GM23338 (cell line): ENCODE results near the gene C1QTNF8. TPM values are rescaled to one million over a fixed set of nuclear protein-coding genes. Genes with fewer than 3 reads are reported as not detected.

Source experiments
- ATAC-seq: fragments of 200-7000 bp; cut with Tn5 transposase; 3 replicates; pipeline ENCODE4 v1.9.1; 2020
- DNase-seq: peaks from one replicate; pipeline ENCODE4 v3.0.0-alpha.2; 2015; ENCODE audit warnings: low spot score
- H2AFZ ChIP-seq: fragments of 200-600 bp; sonication (generic); 2 replicates; pipeline ENCODE4 v1.8.0; 2016; ENCODE audit warnings: antibody characterized with exemption, mild to moderate bottlenecking, moderate library complexity
- H3F3A ChIP-seq: fragments of 200-600 bp; sonication (generic); replicated peaks from 2 replicates; pipeline ENCODE4 v1.8.0; 2017; ENCODE audit warnings: antibody characterized with exemption, mixed run types, low read depth
- H3K27ac ChIP-seq: fragments of 200-600 bp; sonication (generic); 2 replicates; pipeline ENCODE4 v1.6.1; 2016; ENCODE audit warnings: low read depth
- H3K27me3 ChIP-seq: fragments of 200-600 bp; sonication (generic); 2 replicates; pipeline ENCODE4 v1.8.0; 2016; ENCODE audit warnings: mild to moderate bottlenecking, mixed run types, moderate library complexity; ENCODE audit not compliant: insufficient read depth
- H3K36me3 ChIP-seq: fragments of 200-600 bp; sonication (generic); 2 replicates; pipeline ENCODE4 v1.8.0; 2016; ENCODE audit warnings: mild to moderate bottlenecking; ENCODE audit not compliant: insufficient read depth
- H3K4me1 ChIP-seq: fragments of 200-600 bp; sonication (generic); 2 replicates; pipeline ENCODE4 v1.8.0; 2016; ENCODE audit warnings: mild to moderate bottlenecking, moderate library complexity; ENCODE audit not compliant: insufficient read depth
- H3K4me2 ChIP-seq: fragments of 200-600 bp; sonication (generic); 2 replicates; pipeline ENCODE4 v1.7.1; 2017; ENCODE audit warnings: mixed run types
- H3K4me3 ChIP-seq: fragments of 200-600 bp; sonication (generic); 2 replicates; pipeline ENCODE4 v1.6.1; 2016; ENCODE audit warnings: mixed run types
- H3K79me2 ChIP-seq: fragments of 200-600 bp; sonication (generic); replicated peaks from 2 replicates; pipeline ENCODE4 v1.8.0; 2017; ENCODE audit warnings: mild to moderate bottlenecking; ENCODE audit not compliant: insufficient read depth
- H3K9me2 ChIP-seq: fragments of 200-600 bp; sonication (generic); 2 replicates; pipeline ENCODE4 v1.8.0; 2017; ENCODE audit not compliant: insufficient read depth
- H4K20me1 ChIP-seq: fragments of 200-600 bp; sonication (generic); replicated peaks from 2 replicates; pipeline ENCODE4 v1.8.0; 2017; ENCODE audit warnings: mild to moderate bottlenecking; ENCODE audit not compliant: insufficient read depth
- H3K27ac Mint-ChIP-seq: 2 replicates; pipeline ENCODE4 v1.8.0; 2020; ENCODE audit warnings: inconsistent platforms, mild to moderate bottlenecking, moderate library complexity, mixed read lengths
- H3K27me3 Mint-ChIP-seq: 3 replicates; pipeline ENCODE4 v1.8.0; 2022; ENCODE audit warnings: low read depth, mild to moderate bottlenecking, moderate library complexity, mixed read lengths, inconsistent platforms; ENCODE audit not compliant: insufficient read depth, poor library complexity
- H3K36me3 Mint-ChIP-seq: 3 replicates; pipeline ENCODE4 v1.8.0; 2021; ENCODE audit warnings: low read depth, mild to moderate bottlenecking, inconsistent platforms, moderate library complexity, mixed read lengths
- H3K4me1 Mint-ChIP-seq: 3 replicates; pipeline ENCODE4 v1.8.0; 2020; ENCODE audit warnings: mild to moderate bottlenecking, inconsistent platforms, mixed read lengths
- H3K4me3 Mint-ChIP-seq: 3 replicates; pipeline ENCODE4 v1.8.0; 2021; ENCODE audit warnings: moderate library complexity, mild to moderate bottlenecking, inconsistent platforms, mixed read lengths
- H3K9me3 Mint-ChIP-seq: 3 replicates; pipeline ENCODE4 v1.8.0; 2020; ENCODE audit warnings: moderate library complexity, mild to moderate bottlenecking, inconsistent platforms, mixed read lengths
- CREB1 ChIP-seq: fragments of 250-450 bp; sonication (Bioruptor Pico); IDR thresholded peaks from 2 replicates; pipeline ENCODE4 v1.5.0; 2020; ENCODE audit warnings: low read depth, mild to moderate bottlenecking, moderate library complexity
- EZH2 ChIP-seq: fragments of 200-600 bp; sonication (generic); IDR thresholded peaks from one replicate; pipeline ENCODE4 v1.8.0; 2017; ENCODE audit warnings: antibody characterized with exemption, mild to moderate bottlenecking, low read depth; ENCODE audit not compliant: unreplicated experiment
- JUNB ChIP-seq: IDR thresholded peaks from one replicate; pipeline ENCODE4 v1.6.1; 2016; ENCODE audit warnings: antibody characterized with exemption; ENCODE audit not compliant: unreplicated experiment
- NANOG ChIP-seq: IDR thresholded peaks from 2 replicates; pipeline ENCODE4 v1.6.1; 2016; ENCODE audit warnings: antibody characterized with exemption, borderline replicate concordance
- POLR2AphosphoS5 ChIP-seq: IDR thresholded peaks from 2 replicates; pipeline ENCODE4 v1.6.1; 2016; ENCODE audit warnings: antibody characterized with exemption, low read depth
- STAT1 ChIP-seq: IDR thresholded peaks from one replicate; pipeline ENCODE4 v1.6.1; 2016; ENCODE audit warnings: antibody characterized with exemption; ENCODE audit not compliant: unreplicated experiment
- ZNF114 ChIP-seq: fragments of 250-450 bp; sonication (Bioruptor Pico); IDR thresholded peaks from 2 replicates; pipeline ENCODE4 v1.5.0; 2020; ENCODE audit warnings: mild to moderate bottlenecking, moderate library complexity
- ZNF331 ChIP-seq: fragments of 250-450 bp; sonication (Bioruptor Pico); IDR thresholded peaks from 2 replicates; pipeline ENCODE4 v1.5.0; 2020; ENCODE audit warnings: low read depth, mild to moderate bottlenecking, moderate library complexity
- polyA plus RNA-seq: library from polyadenylated mRNA; unstranded; fragments of >200 nt; fragmentation: Nextera tagmentation; extraction: Ambion mirVana; gene quantifications from 2 replicates; pipeline ENCODE4 v1.2.1, GENCODE V29; 2016
- total RNA-seq: library from RNA; depleted of rRNA; stranded (reverse); fragments of >200 nt; shearing (Covaris generic); gene quantifications from 2 replicates; pipeline ENCODE4 v1.2.3, GENCODE V29; 2014
- TF ChIP-seq, protein P1 (sequence below), 2 experiments: fragments of 200-600 bp in 1 of 2; sonication (generic) in 1 of 2; conservative IDR thresholded peaks; 2 replicates each; pipeline versions ENCODE4 v1.5.1 to v1.6.1; 2016 to 2017; ENCODE audit warnings: antibody characterized with exemption in 2 of 2, low read depth in 2 of 2, mild to moderate bottlenecking in 2 of 2, moderate library complexity in 1 of 2
- TF ChIP-seq, protein P2 (sequence below): fragments of 250-450 bp; sonication (Bioruptor Pico); IDR thresholded peaks from 2 replicates; pipeline ENCODE4 v1.5.0; 2020; ENCODE audit warnings: mild to moderate bottlenecking, moderate library complexity
- TF ChIP-seq, protein P3 (sequence below): IDR thresholded peaks from 2 replicates; pipeline ENCODE4 v1.6.1; 2016; ENCODE audit warnings: antibody characterized with exemption
- TF ChIP-seq, protein P4 (sequence below): IDR thresholded peaks from one replicate; pipeline ENCODE4 v1.6.1; 2018; ENCODE audit warnings: antibody characterized with exemption; ENCODE audit not compliant: unreplicated experiment

C1QTNF8 gene
- total and polyA plus RNA-seq, 2 experiments from 2014 or later = not detected

DNA sequence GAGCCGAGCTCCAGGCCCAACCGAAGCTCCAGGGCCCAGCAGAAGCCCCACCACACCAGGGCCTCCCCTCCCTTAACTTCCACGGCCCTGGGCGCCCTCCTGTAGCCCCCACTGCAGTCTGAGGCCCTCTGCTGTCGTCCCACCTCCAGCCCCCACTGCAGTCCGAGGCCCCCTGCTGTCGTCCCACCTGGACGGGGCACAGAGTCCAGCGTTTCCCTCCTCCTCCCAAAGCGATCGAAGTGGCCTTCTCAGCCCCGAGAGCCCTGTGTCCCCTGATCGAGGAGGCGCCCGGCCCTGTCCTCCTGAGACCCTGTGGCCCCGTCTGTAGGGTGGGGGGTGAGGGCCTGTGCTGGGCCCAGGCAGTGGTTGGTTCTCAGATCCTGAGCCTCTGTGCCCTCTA lies 31.1 kb upstream of the C1QTNF8 start:
- Histone ChIP-seq H3K9me2 (no peaks in the 10 kb centered on the region), H3K27me3 (no peaks in the 10 kb centered on the region), H3K27ac (no peak overlapping the region), H3K36me3 (no peaks in the 10 kb centered on the region), H3K4me3 (no peak overlapping the region), H4K20me1 (no peaks in the 10 kb centered on the region), H3K4me2 (no peak overlapping the region), H2AFZ (no peak overlapping the region), H3F3A (no peaks in the 10 kb centered on the region), H3K4me1 (no peaks in the 10 kb centered on the region), H3K79me2 (no peaks in the 10 kb centered on the region)
- Mint-ChIP-seq H3K27me3 (peaks cover 2% of the 10 kb centered on the region), H3K27ac (no peak overlapping the region), H3K4me1 (no peaks in the 10 kb centered on the region), H3K36me3 (no peaks in the 10 kb centered on the region), H3K4me3 (no peak overlapping the region), H3K9me3 (no peaks in the 10 kb centered on the region)
- ATAC-seq = no peak
- TF ChIP-seq, protein P1, sequence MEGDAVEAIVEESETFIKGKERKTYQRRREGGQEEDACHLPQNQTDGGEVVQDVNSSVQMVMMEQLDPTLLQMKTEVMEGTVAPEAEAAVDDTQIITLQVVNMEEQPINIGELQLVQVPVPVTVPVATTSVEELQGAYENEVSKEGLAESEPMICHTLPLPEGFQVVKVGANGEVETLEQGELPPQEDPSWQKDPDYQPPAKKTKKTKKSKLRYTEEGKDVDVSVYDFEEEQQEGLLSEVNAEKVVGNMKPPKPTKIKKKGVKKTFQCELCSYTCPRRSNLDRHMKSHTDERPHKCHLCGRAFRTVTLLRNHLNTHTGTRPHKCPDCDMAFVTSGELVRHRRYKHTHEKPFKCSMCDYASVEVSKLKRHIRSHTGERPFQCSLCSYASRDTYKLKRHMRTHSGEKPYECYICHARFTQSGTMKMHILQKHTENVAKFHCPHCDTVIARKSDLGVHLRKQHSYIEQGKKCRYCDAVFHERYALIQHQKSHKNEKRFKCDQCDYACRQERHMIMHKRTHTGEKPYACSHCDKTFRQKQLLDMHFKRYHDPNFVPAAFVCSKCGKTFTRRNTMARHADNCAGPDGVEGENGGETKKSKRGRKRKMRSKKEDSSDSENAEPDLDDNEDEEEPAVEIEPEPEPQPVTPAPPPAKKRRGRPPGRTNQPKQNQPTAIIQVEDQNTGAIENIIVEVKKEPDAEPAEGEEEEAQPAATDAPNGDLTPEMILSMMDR (conservative IDR thresholded peaks at IDR 0.05; ENCODE audit: low read depth in 2 of 2) = no peak
- TF ChIP-seq CREB1 (CRISPR knock-in tag) = no peak
- no peak for TF ChIP-seq NANOG
- TF ChIP-seq, protein P2, sequence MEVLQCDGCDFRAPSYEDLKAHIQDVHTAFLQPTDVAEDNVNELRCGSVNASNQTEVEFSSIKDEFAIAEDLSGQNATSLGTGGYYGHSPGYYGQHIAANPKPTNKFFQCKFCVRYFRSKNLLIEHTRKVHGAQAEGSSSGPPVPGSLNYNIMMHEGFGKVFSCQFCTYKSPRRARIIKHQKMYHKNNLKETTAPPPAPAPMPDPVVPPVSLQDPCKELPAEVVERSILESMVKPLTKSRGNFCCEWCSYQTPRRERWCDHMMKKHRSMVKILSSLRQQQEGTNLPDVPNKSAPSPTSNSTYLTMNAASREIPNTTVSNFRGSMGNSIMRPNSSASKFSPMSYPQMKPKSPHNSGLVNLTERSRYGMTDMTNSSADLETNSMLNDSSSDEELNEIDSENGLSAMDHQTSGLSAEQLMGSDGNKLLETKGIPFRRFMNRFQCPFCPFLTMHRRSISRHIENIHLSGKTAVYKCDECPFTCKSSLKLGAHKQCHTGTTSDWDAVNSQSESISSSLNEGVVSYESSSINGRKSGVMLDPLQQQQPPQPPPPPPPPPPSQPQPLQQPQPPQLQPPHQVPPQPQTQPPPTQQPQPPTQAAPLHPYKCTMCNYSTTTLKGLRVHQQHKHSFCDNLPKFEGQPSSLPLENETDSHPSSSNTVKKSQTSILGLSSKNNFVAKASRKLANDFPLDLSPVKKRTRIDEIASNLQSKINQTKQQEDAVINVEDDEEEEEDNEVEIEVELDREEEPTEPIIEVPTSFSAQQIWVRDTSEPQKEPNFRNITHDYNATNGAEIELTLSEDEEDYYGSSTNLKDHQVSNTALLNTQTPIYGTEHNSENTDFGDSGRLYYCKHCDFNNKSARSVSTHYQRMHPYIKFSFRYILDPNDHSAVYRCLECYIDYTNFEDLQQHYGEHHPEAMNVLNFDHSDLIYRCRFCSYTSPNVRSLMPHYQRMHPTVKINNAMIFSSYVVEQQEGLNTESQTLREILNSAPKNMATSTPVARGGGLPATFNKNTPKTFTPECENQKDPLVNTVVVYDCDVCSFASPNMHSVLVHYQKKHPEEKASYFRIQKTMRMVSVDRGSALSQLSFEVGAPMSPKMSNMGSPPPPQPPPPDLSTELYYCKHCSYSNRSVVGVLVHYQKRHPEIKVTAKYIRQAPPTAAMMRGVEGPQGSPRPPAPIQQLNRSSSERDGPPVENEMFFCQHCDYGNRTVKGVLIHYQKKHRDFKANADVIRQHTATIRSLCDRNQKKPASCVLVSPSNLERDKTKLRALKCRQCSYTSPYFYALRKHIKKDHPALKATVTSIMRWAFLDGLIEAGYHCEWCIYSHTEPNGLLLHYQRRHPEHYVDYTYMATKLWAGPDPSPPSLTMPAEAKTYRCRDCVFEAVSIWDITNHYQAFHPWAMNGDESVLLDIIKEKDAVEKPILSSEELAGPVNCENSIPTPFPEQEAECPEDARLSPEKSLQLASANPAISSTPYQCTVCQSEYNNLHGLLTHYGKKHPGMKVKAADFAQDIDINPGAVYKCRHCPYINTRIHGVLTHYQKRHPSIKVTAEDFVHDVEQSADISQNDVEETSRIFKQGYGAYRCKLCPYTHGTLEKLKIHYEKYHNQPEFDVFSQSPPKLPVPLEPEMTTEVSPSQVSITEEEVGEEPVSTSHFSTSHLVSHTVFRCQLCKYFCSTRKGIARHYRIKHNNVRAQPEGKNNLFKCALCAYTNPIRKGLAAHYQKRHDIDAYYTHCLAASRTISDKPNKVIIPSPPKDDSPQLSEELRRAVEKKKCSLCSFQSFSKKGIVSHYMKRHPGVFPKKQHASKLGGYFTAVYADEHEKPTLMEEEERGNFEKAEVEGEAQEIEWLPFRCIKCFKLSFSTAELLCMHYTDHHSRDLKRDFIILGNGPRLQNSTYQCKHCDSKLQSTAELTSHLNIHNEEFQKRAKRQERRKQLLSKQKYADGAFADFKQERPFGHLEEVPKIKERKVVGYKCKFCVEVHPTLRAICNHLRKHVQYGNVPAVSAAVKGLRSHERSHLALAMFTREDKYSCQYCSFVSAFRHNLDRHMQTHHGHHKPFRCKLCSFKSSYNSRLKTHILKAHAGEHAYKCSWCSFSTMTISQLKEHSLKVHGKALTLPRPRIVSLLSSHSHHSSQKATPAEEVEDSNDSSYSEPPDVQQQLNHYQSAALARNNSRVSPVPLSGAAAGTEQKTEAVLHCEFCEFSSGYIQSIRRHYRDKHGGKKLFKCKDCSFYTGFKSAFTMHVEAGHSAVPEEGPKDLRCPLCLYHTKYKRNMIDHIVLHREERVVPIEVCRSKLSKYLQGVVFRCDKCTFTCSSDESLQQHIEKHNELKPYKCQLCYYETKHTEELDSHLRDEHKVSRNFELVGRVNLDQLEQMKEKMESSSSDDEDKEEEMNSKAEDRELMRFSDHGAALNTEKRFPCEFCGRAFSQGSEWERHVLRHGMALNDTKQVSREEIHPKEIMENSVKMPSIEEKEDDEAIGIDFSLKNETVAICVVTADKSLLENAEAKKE = no peak
- no peak for TF ChIP-seq STAT1
- TF ChIP-seq POLR2AphosphoS5 = no peak
- TF ChIP-seq, protein P3, sequence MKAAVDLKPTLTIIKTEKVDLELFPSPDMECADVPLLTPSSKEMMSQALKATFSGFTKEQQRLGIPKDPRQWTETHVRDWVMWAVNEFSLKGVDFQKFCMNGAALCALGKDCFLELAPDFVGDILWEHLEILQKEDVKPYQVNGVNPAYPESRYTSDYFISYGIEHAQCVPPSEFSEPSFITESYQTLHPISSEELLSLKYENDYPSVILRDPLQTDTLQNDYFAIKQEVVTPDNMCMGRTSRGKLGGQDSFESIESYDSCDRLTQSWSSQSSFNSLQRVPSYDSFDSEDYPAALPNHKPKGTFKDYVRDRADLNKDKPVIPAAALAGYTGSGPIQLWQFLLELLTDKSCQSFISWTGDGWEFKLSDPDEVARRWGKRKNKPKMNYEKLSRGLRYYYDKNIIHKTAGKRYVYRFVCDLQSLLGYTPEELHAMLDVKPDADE = no peak
- no peak for TF ChIP-seq ZNF114
- TF ChIP-seq ZNF331 = no peak
- TF ChIP-seq, protein P4, sequence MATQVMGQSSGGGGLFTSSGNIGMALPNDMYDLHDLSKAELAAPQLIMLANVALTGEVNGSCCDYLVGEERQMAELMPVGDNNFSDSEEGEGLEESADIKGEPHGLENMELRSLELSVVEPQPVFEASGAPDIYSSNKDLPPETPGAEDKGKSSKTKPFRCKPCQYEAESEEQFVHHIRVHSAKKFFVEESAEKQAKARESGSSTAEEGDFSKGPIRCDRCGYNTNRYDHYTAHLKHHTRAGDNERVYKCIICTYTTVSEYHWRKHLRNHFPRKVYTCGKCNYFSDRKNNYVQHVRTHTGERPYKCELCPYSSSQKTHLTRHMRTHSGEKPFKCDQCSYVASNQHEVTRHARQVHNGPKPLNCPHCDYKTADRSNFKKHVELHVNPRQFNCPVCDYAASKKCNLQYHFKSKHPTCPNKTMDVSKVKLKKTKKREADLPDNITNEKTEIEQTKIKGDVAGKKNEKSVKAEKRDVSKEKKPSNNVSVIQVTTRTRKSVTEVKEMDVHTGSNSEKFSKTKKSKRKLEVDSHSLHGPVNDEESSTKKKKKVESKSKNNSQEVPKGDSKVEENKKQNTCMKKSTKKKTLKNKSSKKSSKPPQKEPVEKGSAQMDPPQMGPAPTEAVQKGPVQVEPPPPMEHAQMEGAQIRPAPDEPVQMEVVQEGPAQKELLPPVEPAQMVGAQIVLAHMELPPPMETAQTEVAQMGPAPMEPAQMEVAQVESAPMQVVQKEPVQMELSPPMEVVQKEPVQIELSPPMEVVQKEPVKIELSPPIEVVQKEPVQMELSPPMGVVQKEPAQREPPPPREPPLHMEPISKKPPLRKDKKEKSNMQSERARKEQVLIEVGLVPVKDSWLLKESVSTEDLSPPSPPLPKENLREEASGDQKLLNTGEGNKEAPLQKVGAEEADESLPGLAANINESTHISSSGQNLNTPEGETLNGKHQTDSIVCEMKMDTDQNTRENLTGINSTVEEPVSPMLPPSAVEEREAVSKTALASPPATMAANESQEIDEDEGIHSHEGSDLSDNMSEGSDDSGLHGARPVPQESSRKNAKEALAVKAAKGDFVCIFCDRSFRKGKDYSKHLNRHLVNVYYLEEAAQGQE = no peak
- TF ChIP-seq EZH2 = no peak
- TF ChIP-seq JUNB = no peak
- no peak for DNase-seq
